Fibroblast of the aortic adventitia (primary cell): Measurements from ENCODE around the gene BEND2. TPM values are rescaled to one million over a fixed set of nuclear protein-coding genes. Genes with fewer than 3 reads are reported as not detected.

Experiments used
- DNase-seq: peaks from one replicate; pipeline ENCODE4 v3.0.0-alpha.2; 2010; ENCODE audit warnings: low read depth
- H3K4me3 ChIP-seq: 2 replicates; pipeline ENCODE4 v1.5.1; 2011; ENCODE audit warnings: low read depth, mild to moderate bottlenecking, control low read depth, low read length, moderate library complexity
- CTCF ChIP-seq: IDR thresholded peaks from 2 replicates; pipeline ENCODE4 v1.5.1; 2011; ENCODE audit warnings: mild to moderate bottlenecking, low read length, control low read depth, inconsistent platforms; ENCODE audit not compliant: insufficient read depth
- total RNA-seq: library from RNA; depleted of rRNA; stranded (reverse); fragments of >200 nt; gene quantifications from 2 replicates; pipeline ENCODE4 v1.2.3, GENCODE V29; 2012; ENCODE audit warnings: low replicate concordance

BEND2 gene
- total RNA-seq, 1 donor, result not detected

- H3K4me3 ChIP-seq, result no peak overlapping the region
- no peak for DNase-seq
- TF ChIP-seq CTCF, result no peak
Measured at GRCh38 chrX:18172970-18173369, 47.7 kb downstream of the BEND2 start.

- no peak for TF ChIP-seq CTCF
- DNase-seq, result no peak
- no peak overlapping the region for H3K4me3 ChIP-seq
Measured at GRCh38 chrX:18170910-18171309, 49.8 kb downstream of the BEND2 start.

DNA sequence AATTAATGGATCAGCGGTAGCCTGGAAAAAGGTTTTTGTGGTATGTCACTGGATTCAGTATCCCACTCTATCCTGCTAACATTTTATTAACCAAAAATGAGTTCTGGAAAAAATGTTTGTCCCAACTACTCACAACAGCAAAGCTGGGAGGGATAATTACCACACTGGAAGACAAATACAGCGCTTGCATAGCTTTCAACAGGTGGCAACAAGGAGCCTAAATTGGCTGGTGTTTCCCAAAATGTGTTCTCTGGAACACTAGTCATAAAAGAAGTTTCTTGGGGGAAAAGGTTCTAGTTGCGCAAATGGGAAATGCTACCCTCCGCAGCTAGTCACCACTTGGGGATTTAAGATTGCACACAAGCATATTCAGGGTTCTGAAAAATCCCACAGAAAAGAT, 54.6 kb downstream of the BEND2 start:
- TF ChIP-seq CTCF, result no peak
- DNase-seq, result no peak
- H3K4me3 ChIP-seq, result no peak overlapping the region

DNA sequence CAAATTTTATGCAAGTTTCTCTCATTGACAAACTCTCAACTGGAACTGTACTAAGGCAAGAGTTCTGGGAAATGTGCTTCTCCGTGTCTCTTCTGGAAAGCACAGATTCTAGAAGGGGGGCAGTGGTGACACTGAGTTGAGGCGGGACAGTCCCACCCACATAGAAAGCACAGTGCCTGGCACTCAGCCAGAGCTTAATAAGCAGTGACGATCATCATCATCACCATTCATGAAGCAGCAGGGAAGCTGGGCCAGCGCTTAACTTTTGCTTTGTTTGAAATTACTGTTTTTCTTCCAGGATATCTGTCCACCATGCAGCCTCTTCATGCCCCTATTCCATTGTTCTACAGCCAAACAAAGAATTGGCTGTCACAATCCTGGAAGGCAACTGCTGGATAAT, 60.3 kb downstream of the BEND2 start:
- no peak for TF ChIP-seq CTCF
- no peak overlapping the region for H3K4me3 ChIP-seq
- no peak for DNase-seq

GRCh38 chrX:18158963-18159362, 61.7 kb downstream of the BEND2 start:
- no peak for TF ChIP-seq CTCF
- no peak overlapping the region for H3K4me3 ChIP-seq
- no peak for DNase-seq

- no peak for TF ChIP-seq CTCF
- no peak for DNase-seq
- no peak overlapping the region for H3K4me3 ChIP-seq
Measured at GRCh38 chrX:18151649-18152048, 69.0 kb downstream of the BEND2 start.

- no peak for TF ChIP-seq CTCF
- H3K4me3 ChIP-seq, result no peak overlapping the region
- no peak for DNase-seq
Measured at GRCh38 chrX:18151157-18151556, 69.5 kb downstream of the BEND2 start.
